Right lobe of liver (tissue), 4 donors: ENCODE measurements around the gene MAGEA3.

ENCODE experiments used
- POLR2A ChIP-seq: fragments of 450-650 bp; IDR thresholded peaks from one replicate; pipeline ENCODE4 v1.6.1; 2017; ENCODE audit warnings: antibody characterized with exemption, mild to moderate bottlenecking
- TF ChIP-seq, protein P1 (sequence below), 4 donors: fragments of 200-600 bp in 3 of 4; fragments of 450-650 bp in 1 of 4; IDR thresholded peaks; one replicate each; pipeline versions ENCODE4 v1.5.1 to v1.8.0; 2016 to 2022; ENCODE audit warnings: antibody characterized with exemption in 4 of 4, mild to moderate bottlenecking in 2 of 4
- donor health status: DM: no; HTN: no; CAD: no.
- donor health status: DM: no; HTN: no; CAD: no.
- donor health status: DM: no; HTN: yes; CAD: no.

DNA sequence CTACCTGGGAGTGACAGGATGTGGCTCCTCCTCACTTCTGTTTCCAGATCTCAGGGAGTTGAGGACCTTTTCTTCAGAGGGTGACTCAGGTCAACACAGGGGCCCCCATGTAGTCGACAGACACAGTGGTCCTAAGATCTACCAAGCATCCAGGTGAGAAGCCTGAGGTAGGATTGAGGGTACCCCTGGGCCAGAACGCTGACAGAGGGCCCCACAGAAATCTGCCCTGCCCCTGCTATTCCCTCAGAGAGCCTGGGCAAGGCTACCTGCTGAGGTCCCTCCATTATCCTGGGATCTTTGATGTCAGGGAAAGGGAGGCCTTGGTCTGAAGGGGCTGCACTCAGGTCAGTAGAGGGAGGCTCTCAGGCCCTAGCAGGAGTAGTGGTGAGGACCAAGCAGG lies 36.5 kb downstream of the MAGEA3 start:
- no peak for TF ChIP-seq POLR2A
- TF ChIP-seq, protein P1, sequence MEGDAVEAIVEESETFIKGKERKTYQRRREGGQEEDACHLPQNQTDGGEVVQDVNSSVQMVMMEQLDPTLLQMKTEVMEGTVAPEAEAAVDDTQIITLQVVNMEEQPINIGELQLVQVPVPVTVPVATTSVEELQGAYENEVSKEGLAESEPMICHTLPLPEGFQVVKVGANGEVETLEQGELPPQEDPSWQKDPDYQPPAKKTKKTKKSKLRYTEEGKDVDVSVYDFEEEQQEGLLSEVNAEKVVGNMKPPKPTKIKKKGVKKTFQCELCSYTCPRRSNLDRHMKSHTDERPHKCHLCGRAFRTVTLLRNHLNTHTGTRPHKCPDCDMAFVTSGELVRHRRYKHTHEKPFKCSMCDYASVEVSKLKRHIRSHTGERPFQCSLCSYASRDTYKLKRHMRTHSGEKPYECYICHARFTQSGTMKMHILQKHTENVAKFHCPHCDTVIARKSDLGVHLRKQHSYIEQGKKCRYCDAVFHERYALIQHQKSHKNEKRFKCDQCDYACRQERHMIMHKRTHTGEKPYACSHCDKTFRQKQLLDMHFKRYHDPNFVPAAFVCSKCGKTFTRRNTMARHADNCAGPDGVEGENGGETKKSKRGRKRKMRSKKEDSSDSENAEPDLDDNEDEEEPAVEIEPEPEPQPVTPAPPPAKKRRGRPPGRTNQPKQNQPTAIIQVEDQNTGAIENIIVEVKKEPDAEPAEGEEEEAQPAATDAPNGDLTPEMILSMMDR (IDR thresholded peaks at IDR 0.05), result no peak
